ENCODE data around the gene ICOSLG.

DNA sequence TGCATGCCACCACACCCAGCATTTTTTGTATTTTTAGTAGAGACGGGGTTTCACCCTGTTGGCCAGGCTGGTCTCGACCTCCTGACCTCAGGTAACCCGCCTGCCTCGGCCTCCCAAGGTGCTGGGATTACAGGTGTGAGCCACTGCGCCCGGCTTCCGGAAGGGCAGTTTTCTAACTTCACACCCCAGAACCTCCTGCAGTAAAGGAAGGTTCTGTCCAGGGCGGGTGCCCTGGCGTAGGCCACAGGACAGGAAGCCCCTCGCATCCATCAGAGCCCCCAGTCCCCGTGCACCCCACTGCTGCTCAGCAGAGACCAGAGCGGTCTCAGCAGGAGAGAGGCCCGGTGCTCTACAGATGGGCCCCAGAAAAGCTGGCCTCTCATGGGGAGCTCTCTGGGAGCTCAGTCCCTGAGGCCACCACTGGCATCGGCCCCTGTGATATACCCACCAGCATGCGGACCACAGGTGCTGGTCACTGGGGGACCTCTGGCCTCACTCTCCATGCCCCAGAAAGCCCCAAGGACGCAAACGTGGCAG, 25.1 kb upstream of the ICOSLG start:
- TF ChIP-seq, protein P1, sequence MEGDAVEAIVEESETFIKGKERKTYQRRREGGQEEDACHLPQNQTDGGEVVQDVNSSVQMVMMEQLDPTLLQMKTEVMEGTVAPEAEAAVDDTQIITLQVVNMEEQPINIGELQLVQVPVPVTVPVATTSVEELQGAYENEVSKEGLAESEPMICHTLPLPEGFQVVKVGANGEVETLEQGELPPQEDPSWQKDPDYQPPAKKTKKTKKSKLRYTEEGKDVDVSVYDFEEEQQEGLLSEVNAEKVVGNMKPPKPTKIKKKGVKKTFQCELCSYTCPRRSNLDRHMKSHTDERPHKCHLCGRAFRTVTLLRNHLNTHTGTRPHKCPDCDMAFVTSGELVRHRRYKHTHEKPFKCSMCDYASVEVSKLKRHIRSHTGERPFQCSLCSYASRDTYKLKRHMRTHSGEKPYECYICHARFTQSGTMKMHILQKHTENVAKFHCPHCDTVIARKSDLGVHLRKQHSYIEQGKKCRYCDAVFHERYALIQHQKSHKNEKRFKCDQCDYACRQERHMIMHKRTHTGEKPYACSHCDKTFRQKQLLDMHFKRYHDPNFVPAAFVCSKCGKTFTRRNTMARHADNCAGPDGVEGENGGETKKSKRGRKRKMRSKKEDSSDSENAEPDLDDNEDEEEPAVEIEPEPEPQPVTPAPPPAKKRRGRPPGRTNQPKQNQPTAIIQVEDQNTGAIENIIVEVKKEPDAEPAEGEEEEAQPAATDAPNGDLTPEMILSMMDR (IDR thresholded peaks at IDR 0.05; ENCODE audit: low read length) = no peak
- TF ChIP-seq EZH2 (optimal IDR thresholded peaks at IDR 0.05; ENCODE audit: low read depth, low read length) (no peak), EZH2phosphoT487 (IDR thresholded peaks at IDR 0.05; ENCODE audit: low read length) (no peak)

All from MM.1S (cell line).